ENCODE results near the gene ARHGAP28. TPM values are rescaled to one million over a fixed set of nuclear protein-coding genes. Genes with fewer than 3 reads are reported as not detected.
"Not testable (repeated sequence)": the region's sequence is repeated elsewhere in the genome, so short reads cannot be mapped to it uniquely, and the experiment has no call there.

The ARHGAP28 gene
- total RNA-seq, 1 experiment from 2014 or later, result 9.2 TPM

DNA sequence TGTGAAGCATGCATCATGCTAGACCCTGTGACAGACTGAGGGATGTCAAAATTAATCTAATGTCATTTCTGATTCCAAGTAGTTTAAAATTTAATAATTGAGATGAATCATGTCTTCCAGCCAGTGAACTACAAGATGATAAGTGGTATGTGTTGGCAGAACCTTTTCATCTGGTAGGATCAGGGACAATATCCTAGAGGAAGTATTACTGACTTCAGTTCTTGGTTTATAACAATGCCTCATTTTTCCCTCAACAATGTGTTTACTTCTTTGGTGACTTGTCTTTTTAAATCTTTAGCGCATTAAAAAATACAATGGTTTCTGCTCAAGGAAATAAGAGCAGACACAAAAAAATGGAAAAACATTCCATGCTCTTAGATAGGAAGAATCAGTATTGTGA is 69.4 kb downstream of the ARHGAP28 start:
- H3K27me3 Mint-ChIP-seq (ENCODE audit: low read depth), result no peaks in the 10 kb centered on the region
- no peaks in the 10 kb centered on the region for H3K27me3 ChIP-seq (ENCODE audit: insufficient read depth, low read length)
- H2BK20ac ChIP-seq (ENCODE audit: low read depth, low read length, poor library complexity, severe bottlenecking), result no peak overlapping the region
- peaks cover 9 to 17% (median 14%) of the 10 kb centered on the region in 3 experiments for H3K36me3 Mint-ChIP-seq (ENCODE audit: insufficient read depth in 1 of 3, low read depth in 3 of 3)
- no peak overlapping the region for H4K5ac ChIP-seq (ENCODE audit: insufficient read length, low read depth, low read length)
- H4K20me1 ChIP-seq (ENCODE audit: control insufficient read depth, insufficient read depth, insufficient read length), result no peaks in the 10 kb centered on the region
- no peak overlapping the region for H3K27ac Mint-ChIP-seq
- H3K9ac ChIP-seq (ENCODE audit: extremely low read depth, insufficient read length, low read length), result no peak overlapping the region
- H2BK12ac ChIP-seq (ENCODE audit: insufficient read length, low read depth, low read length), result no peak overlapping the region
- no peaks in the 10 kb centered on the region for H3K4me1 ChIP-seq (ENCODE audit: insufficient read depth, low read length)
- H3K27ac ChIP-seq (ENCODE audit: insufficient read length, low read depth, low read length), result no peak overlapping the region
- DNase-seq, result no peak
- H3T11ph ChIP-seq (ENCODE audit: low read length), result no peak overlapping the region
- H3K9me3 ChIP-seq (ENCODE audit: control insufficient read depth, low read depth, low read length), result no peaks in the 10 kb centered on the region
- TF ChIP-seq, protein P1, sequence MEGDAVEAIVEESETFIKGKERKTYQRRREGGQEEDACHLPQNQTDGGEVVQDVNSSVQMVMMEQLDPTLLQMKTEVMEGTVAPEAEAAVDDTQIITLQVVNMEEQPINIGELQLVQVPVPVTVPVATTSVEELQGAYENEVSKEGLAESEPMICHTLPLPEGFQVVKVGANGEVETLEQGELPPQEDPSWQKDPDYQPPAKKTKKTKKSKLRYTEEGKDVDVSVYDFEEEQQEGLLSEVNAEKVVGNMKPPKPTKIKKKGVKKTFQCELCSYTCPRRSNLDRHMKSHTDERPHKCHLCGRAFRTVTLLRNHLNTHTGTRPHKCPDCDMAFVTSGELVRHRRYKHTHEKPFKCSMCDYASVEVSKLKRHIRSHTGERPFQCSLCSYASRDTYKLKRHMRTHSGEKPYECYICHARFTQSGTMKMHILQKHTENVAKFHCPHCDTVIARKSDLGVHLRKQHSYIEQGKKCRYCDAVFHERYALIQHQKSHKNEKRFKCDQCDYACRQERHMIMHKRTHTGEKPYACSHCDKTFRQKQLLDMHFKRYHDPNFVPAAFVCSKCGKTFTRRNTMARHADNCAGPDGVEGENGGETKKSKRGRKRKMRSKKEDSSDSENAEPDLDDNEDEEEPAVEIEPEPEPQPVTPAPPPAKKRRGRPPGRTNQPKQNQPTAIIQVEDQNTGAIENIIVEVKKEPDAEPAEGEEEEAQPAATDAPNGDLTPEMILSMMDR (conservative IDR thresholded peaks at IDR 0.05), result no peak
- no peak overlapping the region for H2AK5ac ChIP-seq (ENCODE audit: insufficient read length, low read length)
- H2BK5ac ChIP-seq (ENCODE audit: insufficient read length, low read length), result no peak overlapping the region
- H3K18ac ChIP-seq (ENCODE audit: insufficient read length, low read depth, low read length), result no peak overlapping the region
- H3K23ac ChIP-seq (ENCODE audit: insufficient read length, low read depth, low read length), result no peak overlapping the region
- no peak overlapping the region for H4K8ac ChIP-seq (replicated peaks; ENCODE audit: insufficient read length, low read depth, low read length)
- no peaks in the 10 kb centered on the region for H3K79me1 ChIP-seq (ENCODE audit: insufficient read depth, low read depth, low read length, poor library complexity, severe bottlenecking)
- no peak overlapping the region for H3K4me2 ChIP-seq (ENCODE audit: insufficient read depth, insufficient read length, low read length)
- H2BK15ac ChIP-seq (ENCODE audit: low read depth, low read length), result no peak overlapping the region
- H3K4ac ChIP-seq (ENCODE audit: low read depth, low read length), result no peak overlapping the region
- H2BK120ac ChIP-seq (ENCODE audit: low read depth, low read length, poor library complexity, severe bottlenecking), result no peak overlapping the region
- no peak overlapping the region for H2AFZ ChIP-seq (ENCODE audit: low read length)
- H3K9me3 Mint-ChIP-seq, result peaks cover 8 to 13% of the 10 kb centered on the region in 2 experiments; a peak in 4 of 5 replicates
- no peak overlapping the region for H3K4me3 Mint-ChIP-seq
- H4K91ac ChIP-seq (ENCODE audit: insufficient read length, low read depth, low read length), result no peak overlapping the region
- no peak overlapping the region for H3K56ac ChIP-seq (ENCODE audit: insufficient read length, low read depth, low read length)
- H3K23me2 ChIP-seq (ENCODE audit: insufficient read length, low read depth, low read length, poor library complexity, severe bottlenecking), result no peaks in the 10 kb centered on the region
- no CpG with 5 or more reads among the region's 1 CpG for whole genome bisulfite sequencing (ENCODE audit: extremely low coverage, insufficient read length, low lambda C conversion rate)
- H3K79me2 ChIP-seq (ENCODE audit: insufficient read depth, low read length), result no peaks in the 10 kb centered on the region
- peaks cover 4 to 8% of the 10 kb centered on the region in 2 experiments for H3K4me1 Mint-ChIP-seq
- no peak overlapping the region for H3K14ac ChIP-seq (ENCODE audit: insufficient read depth, low read length)

DNA sequence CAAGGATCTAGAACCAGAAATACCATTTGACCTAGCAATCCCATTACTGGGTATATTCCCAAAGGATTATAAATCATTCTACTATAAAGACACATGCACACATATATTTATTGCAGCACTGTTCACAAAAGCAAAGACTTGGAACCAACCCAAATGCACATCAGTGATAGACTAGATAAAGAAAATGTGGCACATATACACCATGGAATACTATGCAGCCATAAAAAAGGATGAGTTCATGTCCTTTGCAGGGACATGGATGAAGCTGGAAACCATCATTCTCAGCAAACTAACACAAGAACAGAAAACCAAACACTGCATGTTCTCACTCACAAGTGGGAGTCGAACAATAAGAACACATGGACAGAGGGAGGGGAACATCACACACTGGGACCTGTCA is 70.8 kb downstream of the ARHGAP28 start:
- H3K27ac Mint-ChIP-seq; H4K5ac ChIP-seq (ENCODE audit: insufficient read length, low read depth, low read length); H3K27me3 Mint-ChIP-seq (ENCODE audit: low read depth); H2BK20ac ChIP-seq (ENCODE audit: low read depth, low read length, poor library complexity, severe bottlenecking); H2AK5ac ChIP-seq (ENCODE audit: insufficient read length, low read length); H2BK120ac ChIP-seq (ENCODE audit: low read depth, low read length, poor library complexity, severe bottlenecking); H3K4me1 ChIP-seq (ENCODE audit: insufficient read depth, low read length); H3K4me1 Mint-ChIP-seq; H3K14ac ChIP-seq (ENCODE audit: insufficient read depth, low read length); DNase-seq; H3T11ph ChIP-seq (ENCODE audit: low read length); H3K27me3 ChIP-seq (ENCODE audit: insufficient read depth, low read length); H2BK5ac ChIP-seq (ENCODE audit: insufficient read length, low read length); H2BK15ac ChIP-seq (ENCODE audit: low read depth, low read length); H3K23ac ChIP-seq (ENCODE audit: insufficient read length, low read depth, low read length); H3K79me2 ChIP-seq (ENCODE audit: insufficient read depth, low read length); H3K27ac ChIP-seq (ENCODE audit: insufficient read length, low read depth, low read length); H3K9me3 ChIP-seq (ENCODE audit: control insufficient read depth, low read depth, low read length); H3K23me2 ChIP-seq (ENCODE audit: insufficient read length, low read depth, low read length, poor library complexity, severe bottlenecking); H3K4me3 Mint-ChIP-seq; H3K9ac ChIP-seq (ENCODE audit: extremely low read depth, insufficient read length, low read length); H4K8ac ChIP-seq (replicated peaks; ENCODE audit: insufficient read length, low read depth, low read length); H3K56ac ChIP-seq (ENCODE audit: insufficient read length, low read depth, low read length); H4K20me1 ChIP-seq (ENCODE audit: control insufficient read depth, insufficient read depth, insufficient read length); H4K91ac ChIP-seq (ENCODE audit: insufficient read length, low read depth, low read length); H2BK12ac ChIP-seq (ENCODE audit: insufficient read length, low read depth, low read length); H3K79me1 ChIP-seq (ENCODE audit: insufficient read depth, low read depth, low read length, poor library complexity, severe bottlenecking); H2AFZ ChIP-seq (ENCODE audit: low read length); H3K18ac ChIP-seq (ENCODE audit: insufficient read length, low read depth, low read length); H3K4me2 ChIP-seq (ENCODE audit: insufficient read depth, insufficient read length, low read length); H3K4ac ChIP-seq (ENCODE audit: low read depth, low read length): not testable (repeated sequence)
- no CpG with 5 or more reads among the region's 1 CpG for WGBS (ENCODE audit: extremely low coverage, insufficient read length, low lambda C conversion rate)
- peaks cover 9 to 17% (median 14%) of the 10 kb centered on the region in 3 experiments for H3K36me3 Mint-ChIP-seq (ENCODE audit: insufficient read depth in 1 of 3, low read depth in 3 of 3)
- H3K9me3 Mint-ChIP-seq, result peaks cover 8 to 13% of the 10 kb centered on the region in 2 experiments; a peak in 4 of 5 replicates
